GM18519 (cell line): ENCODE data around the gene UTS2.

Experiments
- ATAC-seq: cut with Tn5 transposase; IDR thresholded peaks from one replicate; pipeline ENCODE4 v1.9.1; 2021; ENCODE audit warnings: mild to moderate bottlenecking, moderate library complexity; ENCODE audit not compliant: unreplicated experiment, low FRiP score

Gene UTS2, protein sequence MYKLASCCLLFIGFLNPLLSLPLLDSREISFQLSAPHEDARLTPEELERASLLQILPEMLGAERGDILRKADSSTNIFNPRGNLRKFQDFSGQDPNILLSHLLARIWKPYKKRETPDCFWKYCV

DNA sequence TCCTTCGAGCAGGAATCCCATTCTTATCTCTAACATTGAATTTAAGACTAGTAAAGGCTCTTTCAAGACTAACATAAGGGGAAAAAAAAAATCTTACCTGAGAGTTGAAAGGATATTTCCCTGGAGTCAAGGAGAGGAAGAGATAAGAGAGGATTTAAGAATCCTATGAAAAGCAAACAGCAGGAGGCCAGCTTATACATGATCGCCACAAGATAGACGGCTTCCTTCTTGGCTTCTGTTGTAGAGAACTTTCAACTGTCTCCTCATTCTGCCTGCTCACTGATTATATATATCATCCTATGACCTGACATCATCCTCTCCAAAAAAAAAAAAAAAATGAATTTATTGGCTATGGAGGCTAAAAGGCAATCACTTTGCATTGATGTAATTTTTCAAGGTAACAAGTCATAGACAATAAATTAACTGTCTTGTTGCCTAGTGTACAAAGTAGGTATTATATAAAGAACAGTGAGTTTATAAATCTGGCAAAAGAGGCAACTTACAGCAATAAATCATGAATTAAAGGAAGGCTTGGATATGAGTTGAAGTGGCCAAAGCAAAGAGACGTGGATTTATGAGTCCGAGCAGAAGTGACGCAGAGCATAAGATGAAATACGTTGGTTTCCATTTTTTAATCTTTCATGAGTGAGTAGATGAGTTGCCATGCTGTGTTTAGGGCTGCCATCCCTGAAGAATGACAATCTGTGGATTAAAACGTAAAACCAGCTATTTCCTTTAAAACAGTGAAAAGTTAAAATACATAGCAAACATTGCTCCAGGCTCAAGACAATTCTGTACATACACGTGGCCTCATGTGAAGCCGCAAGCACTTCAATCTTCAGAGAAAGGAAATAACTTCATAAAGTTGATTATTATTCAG lies at the start of gene UTS2:
UTS2 (minus strand) TSS at position 262 of the 880 bp plus-strand sequence; CDS start at position 200, 62 bp downstream.
- no peak for ATAC-seq

DNA sequence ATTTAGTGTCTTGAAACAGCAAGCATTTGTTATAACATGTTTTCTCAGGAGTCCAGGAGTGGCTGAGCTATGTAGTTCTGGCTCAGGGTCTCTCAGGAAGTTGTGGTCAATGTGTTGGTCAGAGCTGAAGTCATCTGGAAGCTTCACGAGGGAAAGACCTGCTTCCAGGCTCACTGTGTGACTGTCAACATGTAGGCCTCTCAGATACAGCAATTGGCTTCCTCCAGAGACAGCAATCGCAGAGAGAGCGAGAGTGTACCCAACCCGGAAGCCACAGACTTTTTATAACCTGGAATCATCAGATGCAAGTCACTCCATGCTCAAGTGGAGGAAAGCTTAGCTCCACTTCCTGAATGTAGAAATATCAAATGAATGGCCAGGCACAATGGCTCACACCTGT lies 46.9 kb upstream of the UTS2 start:
- ATAC-seq = no peak

DNA sequence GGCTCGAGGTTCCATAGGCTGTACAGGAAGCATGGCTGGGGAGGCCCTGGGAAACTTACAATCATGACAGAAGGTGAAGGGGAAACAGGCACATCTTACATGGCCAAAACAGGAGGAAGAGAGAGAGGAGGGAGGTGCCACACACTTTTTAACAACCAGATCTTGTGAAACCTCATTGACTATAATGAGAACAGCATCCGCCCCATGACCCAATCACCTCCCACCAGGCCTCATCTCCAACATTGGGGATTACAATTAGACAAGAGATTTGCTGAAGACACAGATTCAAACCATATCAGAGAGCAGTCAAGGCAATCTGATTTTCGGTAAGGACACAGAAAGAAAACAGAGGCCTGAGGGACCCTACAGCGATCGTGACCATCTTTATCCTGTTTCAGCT lies 46.1 kb upstream of the UTS2 start:
- no peak for ATAC-seq

DNA sequence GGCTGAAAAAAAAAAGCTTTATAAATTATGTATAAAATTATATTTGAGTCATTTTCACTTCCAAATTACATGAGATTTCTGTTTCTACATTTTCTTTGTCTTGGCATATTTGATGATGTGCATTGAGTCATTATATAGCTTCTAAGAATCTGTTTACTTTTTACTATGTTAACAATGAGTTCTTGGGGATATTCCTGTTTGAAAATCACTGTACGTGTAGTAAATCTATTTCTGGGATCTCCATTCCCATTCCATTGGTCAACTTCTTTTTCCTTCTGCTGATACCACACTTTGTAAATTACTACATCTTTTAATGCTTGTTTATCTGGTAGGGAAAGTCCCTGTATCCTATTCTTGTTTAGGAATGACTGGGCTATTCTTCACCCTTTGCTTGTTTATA lies 44.1 kb upstream of the UTS2 start:
- no peak for ATAC-seq

DNA sequence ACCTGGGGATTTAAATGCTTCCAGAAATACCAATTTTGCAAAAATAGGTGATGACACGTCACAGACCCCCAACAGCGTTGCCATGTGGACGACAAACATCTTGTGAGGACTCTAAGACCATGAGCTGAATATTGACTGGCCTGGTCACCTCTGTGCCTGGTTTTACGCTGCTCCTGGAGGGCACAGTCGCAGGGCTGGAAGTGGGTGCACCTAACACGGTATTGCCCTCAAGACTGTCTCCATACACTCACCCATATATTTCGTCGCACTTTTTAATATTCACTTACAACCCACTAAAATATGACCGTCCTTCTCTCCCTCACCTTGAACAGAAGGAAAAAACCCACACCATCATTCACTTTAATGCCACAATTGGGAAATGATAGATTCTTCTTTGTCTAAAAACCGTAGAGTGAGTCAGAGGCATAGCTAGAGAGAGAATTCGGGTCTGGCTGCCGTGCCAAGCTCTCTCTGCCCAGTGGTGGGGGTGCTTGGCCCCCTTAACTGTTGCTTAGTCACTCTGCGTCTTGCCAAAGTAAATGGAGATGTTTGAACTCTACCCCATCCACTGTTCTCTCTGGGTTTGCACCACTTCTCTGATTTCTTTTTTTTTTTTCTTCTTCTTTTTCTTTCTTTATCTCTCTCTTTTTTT lies 40.8 kb upstream of the UTS2 start:
- ATAC-seq = no peak

DNA sequence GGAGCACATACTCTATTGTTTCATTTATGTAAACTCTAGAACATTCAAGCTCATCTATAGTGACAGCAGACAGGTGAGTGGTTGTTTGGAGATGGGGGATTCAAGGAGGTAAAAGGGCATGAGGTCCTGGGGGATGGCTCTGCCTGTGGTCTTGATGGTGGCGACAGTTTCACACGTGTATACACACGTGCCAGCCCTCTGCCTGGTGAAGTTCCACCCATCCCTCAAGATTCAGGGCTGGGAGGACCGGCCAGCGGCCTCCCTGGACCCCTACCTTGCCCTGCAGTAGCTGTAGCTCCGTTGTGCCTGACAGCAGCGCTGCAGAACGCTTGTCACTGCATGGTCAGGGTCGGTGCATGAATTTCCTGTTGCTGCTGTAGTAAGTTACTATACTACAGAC lies 38.9 kb upstream of the UTS2 start:
- no peak for ATAC-seq

DNA sequence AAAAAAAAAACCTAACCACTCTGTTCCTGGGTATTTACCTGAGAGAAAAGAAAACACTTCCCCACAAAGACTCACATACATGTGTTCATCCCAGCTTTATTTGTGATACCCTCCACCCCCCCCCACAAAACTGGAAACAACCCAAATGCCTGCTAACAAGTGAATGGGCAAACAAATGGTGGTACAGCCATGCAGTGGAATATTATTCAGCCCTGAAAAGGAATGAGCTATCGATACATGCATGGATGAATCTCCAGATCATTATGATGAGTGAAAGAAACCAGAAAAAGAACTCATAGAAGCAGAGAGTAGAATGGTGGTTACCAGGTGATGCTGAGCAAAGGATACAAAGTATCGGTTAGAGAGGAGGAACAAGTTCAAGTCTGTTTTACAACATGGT lies 38.0 kb upstream of the UTS2 start:
- no peak for ATAC-seq

DNA sequence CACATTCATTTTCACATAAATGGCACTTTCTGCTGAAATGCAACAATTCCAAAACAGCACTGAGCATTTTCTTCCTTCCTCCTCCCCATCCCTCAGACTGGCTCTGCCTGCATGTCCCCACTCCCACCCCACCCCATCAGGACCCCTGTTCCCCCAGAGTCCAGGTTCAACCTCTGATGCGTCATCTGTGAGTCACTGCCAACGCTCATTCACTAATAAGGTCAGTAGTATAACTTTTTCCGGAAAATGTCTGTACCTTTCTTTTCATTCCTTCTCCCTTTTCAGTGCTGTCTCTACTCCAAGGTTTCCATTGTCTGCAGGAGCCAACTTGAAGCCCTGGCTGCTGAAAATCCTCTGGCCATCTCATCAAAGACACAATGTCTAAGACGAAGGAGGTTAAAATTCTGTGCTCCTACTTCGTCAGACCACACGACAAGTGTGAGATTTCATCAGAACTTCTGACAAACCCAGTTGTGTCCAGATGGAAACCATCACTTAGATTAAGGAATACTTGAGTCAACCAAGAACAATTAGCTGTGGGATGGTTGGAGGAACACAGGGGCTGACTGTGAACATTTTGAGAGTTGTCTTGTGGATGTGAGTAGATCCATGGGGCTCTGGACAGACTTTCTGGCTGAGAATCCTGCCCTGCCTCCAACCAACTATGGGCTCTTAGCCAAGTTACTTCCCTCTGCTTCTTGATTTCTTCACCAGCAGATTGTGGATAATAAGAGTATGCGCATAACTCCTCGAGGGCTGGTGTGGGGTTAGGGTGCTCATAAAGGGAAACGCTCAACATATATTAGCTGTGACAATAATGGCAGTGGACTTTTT lies 35.6 kb upstream of the UTS2 start:
- no peak for ATAC-seq

DNA sequence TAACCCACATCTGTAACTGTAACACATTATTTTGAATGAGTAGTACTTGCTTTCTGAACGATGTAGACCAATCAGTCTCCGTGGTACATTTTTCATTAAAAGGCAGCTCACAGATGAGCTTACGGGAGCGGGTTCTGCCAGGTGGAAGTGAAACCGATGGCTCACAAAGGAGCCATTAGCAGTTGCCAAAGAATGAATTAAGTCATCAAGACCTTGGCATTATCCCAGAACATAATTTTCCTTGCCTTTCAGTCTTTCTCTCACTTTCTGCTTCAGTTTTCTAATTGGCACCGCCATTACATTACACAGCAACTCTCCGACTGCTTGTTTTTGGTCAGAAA lies 33.5 kb upstream of the UTS2 start:
- ATAC-seq = no peak

DNA sequence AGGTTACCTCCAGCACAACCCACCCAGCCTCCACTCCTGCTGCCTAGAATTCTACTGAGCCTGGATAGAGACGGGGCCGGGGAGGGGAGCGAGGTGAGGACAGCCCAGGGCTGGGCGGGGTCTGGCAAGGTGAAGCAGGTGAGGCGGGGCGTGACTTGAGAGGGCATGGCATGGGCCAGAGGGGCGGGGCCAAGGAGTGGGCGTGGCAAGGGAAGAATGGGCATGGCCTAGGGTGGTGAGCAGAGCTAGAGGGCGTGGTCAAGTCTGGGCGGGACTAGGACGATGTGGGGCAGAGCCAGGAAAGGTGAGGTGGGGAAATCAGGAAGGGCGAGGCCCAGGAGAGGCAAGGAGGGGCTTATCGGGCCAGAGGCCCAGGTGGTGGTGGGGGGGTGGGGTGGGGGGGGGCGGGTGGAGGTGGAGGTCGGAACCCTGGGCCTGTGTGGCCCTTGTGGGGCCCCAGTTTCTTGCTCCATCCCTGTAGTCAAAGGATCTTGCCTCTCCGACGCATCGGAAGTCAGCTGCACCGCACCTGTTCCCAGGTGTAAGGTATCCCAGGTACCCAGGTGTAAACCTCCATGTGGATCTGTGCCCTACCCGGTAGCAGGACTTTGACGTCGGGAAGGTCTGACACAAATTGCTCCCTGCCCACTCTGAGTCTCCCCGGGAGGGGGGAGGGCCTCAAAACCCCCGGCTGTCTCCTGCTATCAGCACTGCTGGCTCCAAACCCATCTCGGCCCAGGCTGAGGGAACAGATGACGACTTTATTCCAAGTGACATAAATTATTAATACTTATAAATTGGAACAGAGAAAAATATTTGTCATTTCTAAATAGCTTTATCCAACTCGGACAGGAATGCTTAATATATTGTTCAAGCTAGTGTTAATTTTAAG lies 32.9 kb upstream of the UTS2 start:
- no peak for ATAC-seq

DNA sequence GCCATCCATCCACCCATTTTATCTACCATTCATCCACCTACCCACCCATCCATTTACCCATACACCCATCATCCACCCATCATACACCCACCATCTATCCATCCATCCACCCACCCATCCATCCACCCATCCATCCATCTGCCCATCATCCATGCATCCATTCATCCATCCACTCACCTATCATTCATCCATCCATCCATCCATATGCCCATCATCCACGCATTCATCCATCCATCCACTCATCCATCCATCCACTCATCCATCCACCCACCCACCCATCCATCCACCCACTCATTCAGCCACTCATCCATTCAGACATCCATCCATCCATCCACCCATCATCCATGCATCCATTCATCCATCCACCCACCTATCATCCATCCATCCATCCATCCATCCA lies 31.9 kb upstream of the UTS2 start:
- no peak for ATAC-seq

DNA sequence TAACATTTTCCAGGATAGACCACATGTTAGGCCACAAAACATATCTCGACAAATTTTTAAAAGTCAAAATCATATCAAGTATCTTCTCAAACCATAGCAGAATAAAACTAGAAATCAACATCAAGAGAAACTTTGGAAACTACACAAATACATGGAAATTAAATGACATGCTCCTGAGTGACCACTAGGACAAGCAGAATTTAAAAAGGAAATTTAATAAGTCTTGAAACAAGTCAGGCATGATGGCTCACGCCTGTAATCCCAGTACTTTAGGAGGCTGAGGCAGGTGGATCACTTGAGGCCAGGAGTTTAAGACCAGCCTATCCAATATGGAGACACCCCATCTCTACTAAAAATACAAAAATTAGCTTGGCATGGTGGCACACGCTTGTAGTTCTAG lies 26.4 kb upstream of the UTS2 start:
- ATAC-seq = no peak

DNA sequence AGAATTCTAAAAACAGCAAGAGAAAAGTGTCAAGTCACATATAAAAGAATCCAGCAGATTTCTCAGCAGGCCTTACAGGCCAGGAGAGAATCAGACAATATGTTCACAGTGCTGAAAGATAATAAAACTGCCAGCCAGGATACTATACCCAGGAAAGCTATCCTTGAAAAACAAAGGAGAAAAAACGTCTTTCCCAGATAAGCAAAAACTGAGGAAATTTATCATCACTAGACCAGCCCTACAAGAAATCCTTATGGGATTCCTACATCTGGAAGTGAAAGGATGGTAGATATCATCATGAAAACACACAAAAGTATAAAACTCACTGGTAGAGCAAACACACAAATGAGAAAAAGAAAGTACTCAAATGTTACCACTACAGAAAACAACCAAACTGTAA lies 25.2 kb upstream of the UTS2 start:
- no peak for ATAC-seq

DNA sequence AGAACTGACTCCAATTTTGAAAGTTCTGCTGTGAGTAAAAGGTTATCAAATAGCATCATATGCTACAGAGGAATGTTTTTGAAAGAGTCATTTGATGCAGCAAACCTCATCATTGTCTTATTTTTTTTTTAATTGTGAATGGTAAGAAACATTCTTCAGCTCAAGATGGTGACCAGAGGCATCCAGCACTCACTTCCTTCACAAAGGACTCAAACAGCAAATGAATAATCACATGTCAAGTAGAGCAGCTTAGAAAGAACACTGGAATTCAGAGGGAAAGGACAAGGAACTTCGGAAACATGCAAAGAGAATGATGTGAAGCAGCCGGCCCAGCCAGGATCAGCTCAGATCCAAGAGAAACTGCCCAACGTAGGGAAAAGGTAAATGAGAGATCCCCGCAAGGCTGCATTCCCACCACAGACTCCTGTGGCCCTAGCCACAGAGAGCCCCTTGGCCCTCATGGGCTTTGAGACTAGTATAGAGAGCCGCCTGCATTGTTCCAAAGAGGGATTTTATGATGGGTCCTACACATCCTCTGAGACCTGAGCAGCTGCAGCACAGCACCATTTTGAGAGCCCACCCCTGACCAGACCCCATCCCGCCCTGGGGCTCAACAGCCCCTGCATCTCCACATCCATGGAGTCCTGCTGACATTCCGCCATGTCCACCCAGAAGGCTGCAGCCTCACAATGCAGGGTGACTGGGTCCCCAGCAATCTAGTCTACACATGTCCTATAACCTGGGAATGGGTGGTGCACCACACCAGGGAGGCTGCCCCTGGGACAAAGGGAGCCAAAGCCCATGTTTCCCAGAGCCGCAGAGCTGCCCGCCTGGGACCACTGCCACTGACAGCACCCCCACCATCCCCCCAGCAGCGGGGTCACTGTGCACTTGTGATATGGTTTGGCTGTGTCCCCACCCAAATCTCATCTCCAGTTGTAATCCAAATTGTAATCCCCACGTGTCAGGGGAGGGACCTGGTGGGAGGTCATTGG lies 21.2 kb upstream of the UTS2 start:
- ATAC-seq = no peak

DNA sequence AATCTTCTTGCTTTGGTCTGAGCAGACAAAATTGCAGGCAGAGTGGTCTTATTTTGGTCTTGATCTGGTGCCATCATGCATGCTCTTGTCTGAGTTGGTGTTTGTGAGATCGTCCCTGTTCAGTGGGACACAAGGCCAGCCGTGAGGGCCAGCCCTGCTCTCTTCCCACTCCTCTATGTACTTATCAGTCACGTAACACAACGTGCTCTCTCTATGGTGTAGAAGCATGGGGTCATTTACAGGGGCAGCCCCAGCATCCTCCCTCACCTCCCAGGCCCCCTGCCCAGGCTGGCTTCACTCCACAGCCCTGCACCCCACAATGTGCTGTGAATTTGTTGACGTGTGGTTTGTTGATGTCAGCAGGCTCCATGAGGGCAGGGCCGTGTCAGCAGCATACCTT lies 18.3 kb upstream of the UTS2 start:
- ATAC-seq = no peak

DNA sequence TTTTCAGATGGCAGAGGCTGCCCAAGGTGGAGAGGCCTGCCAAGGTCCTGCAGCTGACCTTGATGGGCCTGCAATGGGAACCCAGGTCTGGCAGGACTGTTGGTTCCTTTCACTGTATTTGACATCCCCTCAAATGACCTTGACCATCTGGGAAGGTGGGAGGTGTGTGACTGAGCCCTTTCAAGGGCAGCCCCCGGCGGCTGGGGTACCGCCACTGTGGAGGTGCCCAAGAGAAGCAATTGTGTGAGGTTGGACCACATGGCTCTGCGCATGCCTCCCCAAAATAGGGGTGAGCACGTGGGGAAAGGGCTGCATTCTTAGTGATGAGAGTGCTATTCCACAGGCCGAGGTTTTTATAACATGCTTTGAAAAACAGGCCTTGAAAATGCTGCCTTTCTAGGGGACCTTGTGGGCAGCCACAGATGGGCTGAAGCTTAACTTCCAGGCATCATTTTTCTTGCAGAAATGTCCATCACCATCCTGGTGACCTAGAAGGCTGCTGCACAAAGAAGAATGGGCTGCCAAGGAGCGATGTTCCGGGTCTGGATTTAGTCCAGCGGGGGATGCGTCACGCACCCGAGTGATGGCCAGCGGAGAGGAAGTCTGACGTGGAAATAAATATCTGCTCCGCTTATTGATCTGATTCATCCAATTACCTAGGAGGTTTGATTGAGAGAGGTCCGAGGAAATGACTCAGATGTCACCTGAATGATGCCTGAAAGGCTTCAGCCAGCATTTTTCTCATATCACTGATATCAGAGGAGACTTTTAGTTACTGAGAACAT lies 16.5 kb upstream of the UTS2 start:
- ATAC-seq = no peak

DNA sequence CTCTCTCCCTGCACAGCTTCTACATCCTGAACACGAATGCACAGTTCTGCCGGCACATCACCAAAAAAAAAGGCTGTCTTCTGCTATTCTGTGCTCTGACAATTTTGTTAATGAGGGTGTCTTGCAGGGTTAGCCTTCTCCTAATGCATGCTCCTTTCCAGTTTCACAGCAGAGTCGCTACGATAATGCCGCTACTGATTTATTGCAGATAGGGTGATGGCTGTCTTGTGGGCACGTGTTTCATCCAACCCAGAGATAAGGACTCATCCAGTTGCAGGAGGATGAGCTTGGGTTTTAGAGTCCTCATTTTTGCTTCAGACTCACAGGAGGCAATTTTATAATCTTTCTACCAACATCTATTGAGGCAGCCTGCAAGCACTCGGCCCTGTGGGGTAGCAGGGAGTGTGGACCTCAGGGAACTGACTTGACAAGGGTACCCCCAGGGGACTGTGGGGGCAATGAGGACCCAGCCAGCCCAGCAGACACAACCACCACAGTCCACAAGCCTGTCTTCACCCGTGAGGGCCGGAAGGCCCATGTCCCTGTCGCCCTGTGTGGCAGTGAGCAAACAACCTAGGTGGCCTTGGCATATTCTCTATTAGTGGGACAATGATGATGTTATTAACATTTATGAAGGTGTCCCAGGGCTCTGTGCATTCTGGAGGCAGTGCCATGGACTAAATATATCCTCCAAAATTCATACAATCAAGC lies 15.4 kb upstream of the UTS2 start:
- no peak for ATAC-seq

DNA sequence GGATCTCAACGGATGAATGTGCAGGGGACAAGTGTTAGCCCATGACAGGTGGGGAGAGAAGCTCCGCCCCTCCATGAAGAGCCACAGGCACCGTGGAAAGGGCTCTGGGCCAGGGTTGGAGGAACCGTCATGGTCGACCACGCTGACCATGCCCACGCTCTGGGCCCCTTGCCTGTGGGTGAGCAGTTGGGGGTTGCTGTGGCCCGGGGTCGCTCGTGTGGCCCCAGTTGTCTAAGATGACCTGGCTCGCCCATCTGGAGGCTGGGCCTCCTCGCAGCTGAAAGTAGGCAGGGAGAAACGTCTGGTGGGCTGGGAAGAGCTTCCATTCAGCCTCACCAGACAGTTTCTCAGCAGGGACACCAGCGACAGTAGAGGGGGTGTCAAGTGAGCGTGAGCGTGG lies 13.1 kb upstream of the UTS2 start:
- ATAC-seq = no peak
